Sigmoid colon (tissue), 4 donors: ENCODE measurements around the gene IPPK.

ENCODE experiments used
- CTCF ChIP-seq, 4 experiments: fragments of 450-650 bp in 3 of 4; fragments of 200-600 bp in 1 of 4; IDR thresholded peaks; one replicate each; pipeline ENCODE4 v1.5.1; 2016 to 2019; ENCODE audit warnings: antibody characterized with exemption in 4 of 4, mild to moderate bottlenecking in 3 of 4, moderate library complexity in 2 of 4
- POLR2AphosphoS5 ChIP-seq, 4 donors: sonication (generic); formaldehyde crosslinking; IDR thresholded peaks; one replicate each; pipeline ENCODE4 v1.6.1; 2017; ENCODE audit warnings: antibody characterized with exemption in 4 of 4

- TF ChIP-seq CTCF (IDR thresholded peaks at IDR 0.05) = no peak
- TF ChIP-seq POLR2AphosphoS5 (IDR thresholded peaks at IDR 0.05) = no peak
Observed at GRCh38 chr9:92707530-92707929, 37.6 kb upstream of the IPPK start.
